Lung (tissue), 12 donors: Measurements from ENCODE around the gene GNB5. TPM values are rescaled to one million over a fixed set of nuclear protein-coding genes. Genes with fewer than 3 reads are reported as not detected.

Source experiments
- ATAC-seq: fragments of 200-7000 bp; cut with Tn5 transposase; one replicate; pipeline ENCODE4 v1.9.1; 2020; ENCODE audit warnings: moderate number of reproducible peaks; ENCODE audit not compliant: insufficient read depth, low FRiP score
- DNase-seq, 3 donors: peaks; one replicate each; pipeline ENCODE4 v3.0.0-alpha.2; 2013 to 2017
- H3K27ac ChIP-seq, 2 donors: one replicate each; pipeline ENCODE4 v1.5.1; 2013; ENCODE audit warnings: mild to moderate bottlenecking in 2 of 2, moderate library complexity in 2 of 2, control low read depth in 1 of 2, inconsistent platforms in 1 of 2, low read depth in 1 of 2, low read length in 1 of 2
- H3K27me3 ChIP-seq, 3 donors: one replicate each; pipeline ENCODE4 v1.5.1; 2013; ENCODE audit warnings: low read length in 2 of 3; ENCODE audit not compliant: control insufficient read depth in 3 of 3, insufficient read depth in 3 of 3
- H3K36me3 ChIP-seq, 4 donors: one replicate each; pipeline ENCODE4 v1.5.1; 2013; ENCODE audit warnings: low read length in 4 of 4, mild to moderate bottlenecking in 1 of 4, moderate library complexity in 1 of 4; ENCODE audit not compliant: control insufficient read depth in 4 of 4, insufficient read depth in 4 of 4
- H3K4me1 ChIP-seq, 5 donors: one replicate each; pipeline ENCODE4 v1.5.1; 2013; ENCODE audit warnings: low read length in 5 of 5, mild to moderate bottlenecking in 2 of 5, moderate library complexity in 1 of 5; ENCODE audit not compliant: control insufficient read depth in 5 of 5, insufficient read depth in 5 of 5
- H3K4me3 ChIP-seq: one replicate; pipeline ENCODE4 v1.5.1; 2013; ENCODE audit warnings: mild to moderate bottlenecking, control low read depth, moderate library complexity
- H3K9ac ChIP-seq, 2 donors: one replicate each; pipeline ENCODE4 v1.5.1; 2013; ENCODE audit warnings: low read length in 2 of 2, control low read depth in 1 of 2; ENCODE audit not compliant: insufficient read depth in 1 of 2
- H3K9me3 ChIP-seq, 4 donors: one replicate each; pipeline ENCODE4 v1.5.1; 2013; ENCODE audit warnings: low read length in 3 of 4, mild to moderate bottlenecking in 1 of 4, moderate library complexity in 1 of 4; ENCODE audit not compliant: control insufficient read depth in 4 of 4, insufficient read depth in 3 of 4
- CTCF ChIP-seq: IDR thresholded peaks from 2 replicates; pipeline ENCODE4 v1.5.1; 2012; ENCODE audit warnings: mild to moderate bottlenecking; ENCODE audit errors: control extremely low read depth, extremely low read depth
- WGBS, 2 donors: extraction: QIAGEN DNeasy Blood & Tissue Kit; methylation state at CpG; one replicate each; pipeline ENCODE4 v1.1.7; 2013; 5-methylcytosine and 5-hydroxymethylcytosine counted together
- polyA plus RNA-seq, 2 donors: library from polyadenylated mRNA; stranded (reverse); fragments of 200-250 nt; gene quantifications; one replicate each; pipeline ENCODE4 v1.2.1, GENCODE V29; 2013
- total RNA-seq, 2 donors: library from RNA; depleted of rRNA in 1 of 2; stranded (reverse); fragments of >200 nt in 1 of 2; gene quantifications; one replicate each; pipeline ENCODE4 v1.2.1, GENCODE V29; 2014 to 2021
- donor health status: control.
- donor health status: control.
- donor health status: Bipolar disorder and iron deficiency.
- donor health status: healthy.
- donor health status: DM: yes; HTN: yes; CAD: no.

The GNB5 gene
- total and polyA plus RNA-seq, 4 donors: 8.0 to 21.5 (median 11.2) TPM

- DNase-seq (no peak), ATAC-seq (no peak)
Measured at GRCh38 chr15:52236013-52236412, 44.8 kb upstream of the GNB5 start.

GRCh38 chr15:52234596-52235541, 43.7 kb upstream of the GNB5 start:
- 61 to 63% methylated on average over 17 of the region's 17 CpGs for WGBS, 2 donors
- Histone ChIP-seq H3K36me3 (peaks cover 0 to 8% (median 0%) of the 10 kb centered on the region in 4 donors), H3K27ac (no peak overlapping the region)

More at GRCh38 chr15:52236013-52236412, 44.8 kb upstream of the GNB5 start:
- Histone ChIP-seq H3K36me3 (peaks cover 0 to 8% (median 0%) of the 10 kb centered on the region in 4 donors), H3K4me3 (no peak overlapping the region), H3K9ac (no peak overlapping the region), H3K4me1 (no peaks in the 10 kb centered on the region), H3K27ac (no peak overlapping the region), H3K9me3 (no peaks in the 10 kb centered on the region), H3K27me3 (no peaks in the 10 kb centered on the region)
- no peak for TF ChIP-seq CTCF
- WGBS, 2 donors: 65 to 70% methylated on average over 8 of the region's 8 CpGs

GRCh38 chr15:52233405-52233804, 42.2 kb upstream of the GNB5 start:
- ATAC-seq (no peak), DNase-seq (no peak)
- Histone ChIP-seq H3K9me3 (no peaks in the 10 kb centered on the region), H3K27ac (no peak overlapping the region), H3K4me1 (no peaks in the 10 kb centered on the region), H3K4me3 (no peak overlapping the region), H3K36me3 (peaks cover 0 to 5% (median 0%) of the 10 kb centered on the region in 4 donors), H3K9ac (no peak overlapping the region), H3K27me3 (no peaks in the 10 kb centered on the region)
- no peak for TF ChIP-seq CTCF
- 52 to 69% methylated on average over 4 of the region's 4 CpGs for WGBS, 2 donors

More at GRCh38 chr15:52234596-52235541, 43.7 kb upstream of the GNB5 start:
- no peaks in the 10 kb centered on the region for H3K9me3 ChIP-seq
- TF ChIP-seq CTCF: no peak
- ATAC-seq: no peak
- H3K4me3 ChIP-seq: no peak overlapping the region
- H3K27me3 ChIP-seq: no peaks in the 10 kb centered on the region
- no peak overlapping the region for H3K9ac ChIP-seq
- DNase-seq: no peak
- no peaks in the 10 kb centered on the region for H3K4me1 ChIP-seq
